NB4 (cell line): ENCODE results near the gene MT1X.

ENCODE experiments used
- POLR2A ChIP-seq: IDR thresholded peaks from 2 replicates; pipeline ENCODE4 v1.6.1; 2011; ENCODE audit warnings: mild to moderate bottlenecking; ENCODE audit not compliant: insufficient read length; ENCODE audit errors: extremely low read depth
- TF ChIP-seq, protein P1 (sequence below): IDR thresholded peaks from 2 replicates; pipeline ENCODE4 v1.6.1; 2011; ENCODE audit warnings: low read depth, low read length
- TF ChIP-seq, protein P2 (sequence below): IDR thresholded peaks from one replicate; pipeline ENCODE4 v1.5.1; 2012; ENCODE audit warnings: low read depth, low read length

DNA sequence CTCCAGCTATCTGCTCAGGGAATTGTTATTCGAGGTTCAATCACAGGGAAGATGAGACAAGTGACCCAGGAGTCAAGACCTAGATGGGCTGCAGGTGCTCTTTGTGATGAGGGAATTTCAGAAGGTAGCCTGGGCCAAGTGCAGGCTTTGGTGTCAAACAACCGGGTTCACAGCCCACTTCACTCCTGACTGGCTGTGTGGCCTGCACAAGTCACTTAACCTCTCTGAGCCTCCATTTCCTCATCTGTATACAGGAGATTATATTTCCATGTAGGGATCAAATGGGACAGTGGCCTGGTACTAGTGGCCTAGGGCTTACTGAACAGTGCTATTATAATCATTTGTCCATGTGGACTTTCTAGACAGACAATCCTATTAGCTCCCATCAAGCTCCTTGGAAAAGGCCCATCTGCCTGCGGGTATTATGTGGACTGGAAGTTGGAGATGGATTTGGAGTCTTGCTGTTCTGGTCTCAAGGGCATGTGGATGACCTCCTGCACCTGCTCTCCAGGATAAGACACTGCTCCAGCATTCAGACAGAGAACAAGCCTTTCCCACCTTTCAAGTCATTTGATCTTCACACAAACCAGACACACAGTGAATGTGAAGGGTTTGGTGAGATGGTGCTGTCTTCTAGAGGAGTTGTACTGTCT is 3.1 kb upstream of the MT1X start:
- TF ChIP-seq, protein P1, sequence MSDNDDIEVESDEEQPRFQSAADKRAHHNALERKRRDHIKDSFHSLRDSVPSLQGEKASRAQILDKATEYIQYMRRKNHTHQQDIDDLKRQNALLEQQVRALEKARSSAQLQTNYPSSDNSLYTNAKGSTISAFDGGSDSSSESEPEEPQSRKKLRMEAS: no peak
- TF ChIP-seq POLR2A: no peak
- TF ChIP-seq, protein P2, sequence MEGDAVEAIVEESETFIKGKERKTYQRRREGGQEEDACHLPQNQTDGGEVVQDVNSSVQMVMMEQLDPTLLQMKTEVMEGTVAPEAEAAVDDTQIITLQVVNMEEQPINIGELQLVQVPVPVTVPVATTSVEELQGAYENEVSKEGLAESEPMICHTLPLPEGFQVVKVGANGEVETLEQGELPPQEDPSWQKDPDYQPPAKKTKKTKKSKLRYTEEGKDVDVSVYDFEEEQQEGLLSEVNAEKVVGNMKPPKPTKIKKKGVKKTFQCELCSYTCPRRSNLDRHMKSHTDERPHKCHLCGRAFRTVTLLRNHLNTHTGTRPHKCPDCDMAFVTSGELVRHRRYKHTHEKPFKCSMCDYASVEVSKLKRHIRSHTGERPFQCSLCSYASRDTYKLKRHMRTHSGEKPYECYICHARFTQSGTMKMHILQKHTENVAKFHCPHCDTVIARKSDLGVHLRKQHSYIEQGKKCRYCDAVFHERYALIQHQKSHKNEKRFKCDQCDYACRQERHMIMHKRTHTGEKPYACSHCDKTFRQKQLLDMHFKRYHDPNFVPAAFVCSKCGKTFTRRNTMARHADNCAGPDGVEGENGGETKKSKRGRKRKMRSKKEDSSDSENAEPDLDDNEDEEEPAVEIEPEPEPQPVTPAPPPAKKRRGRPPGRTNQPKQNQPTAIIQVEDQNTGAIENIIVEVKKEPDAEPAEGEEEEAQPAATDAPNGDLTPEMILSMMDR: no peak
